Lung microvascular endothelial cell (primary cell): ENCODE data around the gene SWI5. TPM values are rescaled to one million over a fixed set of nuclear protein-coding genes. Genes with fewer than 3 reads are reported as not detected.

Experiments used
- DNase-seq, 2 donors: peaks; one replicate each; pipeline versions ENCODE4 v3.0.0 to v3.0.0-alpha.2; 2010; ENCODE audit warnings: low read depth in 2 of 2
- total RNA-seq: library from RNA; depleted of rRNA; stranded (reverse); fragments of >200 nt; gene quantifications from 2 replicates; pipeline ENCODE4 v1.2.1, GENCODE V29; 2014

Gene SWI5
- total RNA-seq, 1 donor from 2014 or later: 17.5 TPM

- no peak for DNase-seq
Observed at GRCh38 chr9:128317629-128318028, 41.6 kb downstream of the SWI5 start.

- DNase-seq: no peak
Observed at GRCh38 chr9:128321343-128321742, 45.3 kb downstream of the SWI5 start.

GRCh38 chr9:128321879-128322403 is 45.9 kb downstream of the SWI5 start:
- DNase-seq: no peak

GRCh38 chr9:128322404-128323211 is 46.5 kb downstream of the SWI5 start, which contains the start of the genes COQ4 and TRUB2:
Gene COQ4 (plus strand): TSS chr9:128322839. CDS start chr9:128322859, 20 bp downstream.
Gene TRUB2 (minus strand): TSS chr9:128322447. CDS start chr9:128322408, 39 bp downstream.
- DNase-seq: peak; percentile 96 to 97

GRCh38 chr9:128323212-128323730 is 47.2 kb downstream of the SWI5 start:
- DNase-seq: peak in 1 of 2 donors; percentile 58

- no peak for DNase-seq
Observed at GRCh38 chr9:128323791-128324190, 47.7 kb downstream of the SWI5 start.

GRCh38 chr9:128324401-128324800 is 48.3 kb downstream of the SWI5 start:
- no peak for DNase-seq

- DNase-seq: no peak
Observed at GRCh38 chr9:128325629-128326028, 49.6 kb downstream of the SWI5 start.

- DNase-seq: no peak
Observed at GRCh38 chr9:128333451-128333869, 57.4 kb downstream of the SWI5 start.

- no peak for DNase-seq
Observed at GRCh38 chr9:128335161-128335560, 59.1 kb downstream of the SWI5 start.

GRCh38 chr9:128335914-128336313 is 59.8 kb downstream of the SWI5 start:
- DNase-seq: no peak

- DNase-seq: no peak
Observed at GRCh38 chr9:128337936-128338335, 61.9 kb downstream of the SWI5 start.

Other genes with a start within 250 kb of the SWI5 start
- 6.5 and 12.5 TPM in 2 replicates for gene NAIF1, start 209.0 kb upstream of the SWI5 start, total RNA-seq
- 27.5 and 78.2 TPM in 2 replicates for gene SLC25A25, start 208.0 kb upstream of the SWI5 start, total RNA-seq
- 62.5 and 67.8 TPM in 2 replicates for gene PTGES2, start 148.5 kb upstream of the SWI5 start, total RNA-seq
- not detected in 2 replicates for gene LCN2, start 126.8 kb upstream of the SWI5 start, total RNA-seq
- 31.8 and 48.2 TPM in 2 replicates for gene BBLN, start 116.0 kb upstream of the SWI5 start, total RNA-seq
- 9.4 and 12.3 TPM in 2 replicates for gene CIZ1, start 84.7 kb upstream of the SWI5 start, total RNA-seq
- 0.40 and 0.44 TPM in 2 replicates for gene DNM1, start 72.9 kb upstream of the SWI5 start, total RNA-seq
- gene GOLGA2, start 269 bp upstream of the SWI5 start, total RNA-seq: 32.9 and 49.6 TPM in 2 replicates
- gene TRUB2, start 46.2 kb downstream of the SWI5 start, total RNA-seq: 22.4 and 26.2 TPM in 2 replicates
- 18.7 and 26.0 TPM in 2 replicates for gene COQ4, start 46.6 kb downstream of the SWI5 start, total RNA-seq
- gene SLC27A4, start 64.3 kb downstream of the SWI5 start, total RNA-seq: 18.5 and 46.8 TPM in 2 replicates
- gene URM1, start 95.1 kb downstream of the SWI5 start, total RNA-seq: 36.0 and 46.4 TPM in 2 replicates
- gene CERCAM, start 144.6 kb downstream of the SWI5 start, total RNA-seq: 16.1 and 19.0 TPM in 2 replicates
- gene ODF2, start 179.7 kb downstream of the SWI5 start, total RNA-seq: 20.5 and 25.4 TPM in 2 replicates
- gene GLE1, start 228.4 kb downstream of the SWI5 start, total RNA-seq: 8.5 and 10.9 TPM in 2 replicates